Mesendoderm (in vitro differentiated cells): ENCODE results near the gene CUX1. TPM values are rescaled to one million over a fixed set of nuclear protein-coding genes. Genes with fewer than 3 reads are reported as not detected.

Experiments used
- DNase-seq: peaks from one replicate; pipeline ENCODE4 v3.0.0; 2013
- H2AK5ac ChIP-seq: 2 replicates; pipeline ENCODE4 v1.6.1; 2013; ENCODE audit warnings: low read length, inconsistent platforms
- H2BK120ac ChIP-seq: 2 replicates; pipeline ENCODE4 v1.6.1; 2013; ENCODE audit warnings: low read depth, mild to moderate bottlenecking, low read length, moderate library complexity, mixed read lengths
- H2BK15ac ChIP-seq: replicated peaks from 2 replicates; pipeline ENCODE4 v1.6.1; 2013; ENCODE audit warnings: low read depth, mild to moderate bottlenecking, moderate library complexity
- H2BK5ac ChIP-seq: 2 replicates; pipeline ENCODE4 v1.6.1; 2013; ENCODE audit warnings: low read length, inconsistent platforms
- H3K18ac ChIP-seq: 2 replicates; pipeline ENCODE4 v1.6.1; 2013; ENCODE audit warnings: mild to moderate bottlenecking, low read length, mixed read lengths
- H3K23ac ChIP-seq: one replicate; pipeline ENCODE4 v1.6.1; 2013; ENCODE audit warnings: low read length
- H3K27ac ChIP-seq: 2 replicates; pipeline ENCODE4 v1.5.1; 2013; ENCODE audit warnings: low read depth, mild to moderate bottlenecking, inconsistent platforms, low read length, moderate library complexity
- H3K27me3 ChIP-seq: 2 replicates; pipeline ENCODE4 v1.6.1; 2013; ENCODE audit warnings: low read length, control low read depth, mild to moderate bottlenecking, inconsistent platforms; ENCODE audit not compliant: insufficient read depth, poor library complexity
- H3K36me3 ChIP-seq: 2 replicates; pipeline ENCODE4 v1.6.1; 2013; ENCODE audit warnings: low read length, inconsistent platforms; ENCODE audit not compliant: control insufficient read depth, insufficient read depth
- H3K4ac ChIP-seq: one replicate; pipeline ENCODE4 v1.6.1; 2013; ENCODE audit warnings: low read depth, mild to moderate bottlenecking, low read length, moderate library complexity
- H3K4me1 ChIP-seq: 2 replicates; pipeline ENCODE4 v1.6.1; 2013; ENCODE audit warnings: low read depth, low read length, inconsistent platforms; ENCODE audit not compliant: control insufficient read depth
- H3K4me2 ChIP-seq: 2 replicates; pipeline ENCODE4 v1.6.1; 2013; ENCODE audit warnings: low read length
- H3K4me3 ChIP-seq: 2 replicates; pipeline ENCODE4 v1.5.1; 2013; ENCODE audit warnings: mild to moderate bottlenecking, low read length
- H3K56ac ChIP-seq: one replicate; pipeline ENCODE4 v1.6.1; 2013; ENCODE audit warnings: low read length
- H3K79me1 ChIP-seq: 2 replicates; pipeline ENCODE4 v1.6.1; 2013; ENCODE audit warnings: low read length, inconsistent platforms
- H3K79me2 ChIP-seq: 2 replicates; pipeline ENCODE4 v1.6.1; 2013; ENCODE audit warnings: mild to moderate bottlenecking, low read length; ENCODE audit not compliant: control insufficient read depth, insufficient read depth
- H3K9ac ChIP-seq: 2 replicates; pipeline ENCODE4 v1.6.1; 2013; ENCODE audit warnings: low read length, inconsistent platforms
- H4K5ac ChIP-seq: one replicate; pipeline ENCODE4 v1.6.1; 2013; ENCODE audit warnings: low read length
- H4K8ac ChIP-seq: one replicate; pipeline ENCODE4 v1.6.1; 2013; ENCODE audit warnings: low read depth, mild to moderate bottlenecking, control low read depth, low read length, moderate library complexity
- WGBS: extraction: QIAGEN DNeasy Blood & Tissue Kit; methylation state at CpG from one replicate; pipeline ENCODE4 v1.1.7; 2013; ENCODE audit warnings: low lambda C conversion rate, missing lambda C conversion rate; ENCODE audit not compliant: insufficient coverage; ENCODE audit errors: extremely low coverage; 5-methylcytosine and 5-hydroxymethylcytosine counted together
- polyA plus RNA-seq, 2 experiments: library from polyadenylated mRNA; stranded (reverse); fragments of 200-250 nt; gene quantifications; one replicate each; pipeline ENCODE4 v1.2.3, GENCODE V29; 2013

Gene CUX1, protein sequence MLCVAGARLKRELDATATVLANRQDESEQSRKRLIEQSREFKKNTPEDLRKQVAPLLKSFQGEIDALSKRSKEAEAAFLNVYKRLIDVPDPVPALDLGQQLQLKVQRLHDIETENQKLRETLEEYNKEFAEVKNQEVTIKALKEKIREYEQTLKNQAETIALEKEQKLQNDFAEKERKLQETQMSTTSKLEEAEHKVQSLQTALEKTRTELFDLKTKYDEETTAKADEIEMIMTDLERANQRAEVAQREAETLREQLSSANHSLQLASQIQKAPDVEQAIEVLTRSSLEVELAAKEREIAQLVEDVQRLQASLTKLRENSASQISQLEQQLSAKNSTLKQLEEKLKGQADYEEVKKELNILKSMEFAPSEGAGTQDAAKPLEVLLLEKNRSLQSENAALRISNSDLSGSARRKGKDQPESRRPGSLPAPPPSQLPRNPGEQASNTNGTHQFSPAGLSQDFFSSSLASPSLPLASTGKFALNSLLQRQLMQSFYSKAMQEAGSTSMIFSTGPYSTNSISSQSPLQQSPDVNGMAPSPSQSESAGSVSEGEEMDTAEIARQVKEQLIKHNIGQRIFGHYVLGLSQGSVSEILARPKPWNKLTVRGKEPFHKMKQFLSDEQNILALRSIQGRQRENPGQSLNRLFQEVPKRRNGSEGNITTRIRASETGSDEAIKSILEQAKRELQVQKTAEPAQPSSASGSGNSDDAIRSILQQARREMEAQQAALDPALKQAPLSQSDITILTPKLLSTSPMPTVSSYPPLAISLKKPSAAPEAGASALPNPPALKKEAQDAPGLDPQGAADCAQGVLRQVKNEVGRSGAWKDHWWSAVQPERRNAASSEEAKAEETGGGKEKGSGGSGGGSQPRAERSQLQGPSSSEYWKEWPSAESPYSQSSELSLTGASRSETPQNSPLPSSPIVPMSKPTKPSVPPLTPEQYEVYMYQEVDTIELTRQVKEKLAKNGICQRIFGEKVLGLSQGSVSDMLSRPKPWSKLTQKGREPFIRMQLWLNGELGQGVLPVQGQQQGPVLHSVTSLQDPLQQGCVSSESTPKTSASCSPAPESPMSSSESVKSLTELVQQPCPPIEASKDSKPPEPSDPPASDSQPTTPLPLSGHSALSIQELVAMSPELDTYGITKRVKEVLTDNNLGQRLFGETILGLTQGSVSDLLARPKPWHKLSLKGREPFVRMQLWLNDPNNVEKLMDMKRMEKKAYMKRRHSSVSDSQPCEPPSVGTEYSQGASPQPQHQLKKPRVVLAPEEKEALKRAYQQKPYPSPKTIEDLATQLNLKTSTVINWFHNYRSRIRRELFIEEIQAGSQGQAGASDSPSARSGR (N-terminal part only)
- polyA plus RNA-seq (2013, experiment 1 of 2) = 35.0 TPM
- 35.9 TPM for polyA plus RNA-seq (2013, experiment 2 of 2)

DNA sequence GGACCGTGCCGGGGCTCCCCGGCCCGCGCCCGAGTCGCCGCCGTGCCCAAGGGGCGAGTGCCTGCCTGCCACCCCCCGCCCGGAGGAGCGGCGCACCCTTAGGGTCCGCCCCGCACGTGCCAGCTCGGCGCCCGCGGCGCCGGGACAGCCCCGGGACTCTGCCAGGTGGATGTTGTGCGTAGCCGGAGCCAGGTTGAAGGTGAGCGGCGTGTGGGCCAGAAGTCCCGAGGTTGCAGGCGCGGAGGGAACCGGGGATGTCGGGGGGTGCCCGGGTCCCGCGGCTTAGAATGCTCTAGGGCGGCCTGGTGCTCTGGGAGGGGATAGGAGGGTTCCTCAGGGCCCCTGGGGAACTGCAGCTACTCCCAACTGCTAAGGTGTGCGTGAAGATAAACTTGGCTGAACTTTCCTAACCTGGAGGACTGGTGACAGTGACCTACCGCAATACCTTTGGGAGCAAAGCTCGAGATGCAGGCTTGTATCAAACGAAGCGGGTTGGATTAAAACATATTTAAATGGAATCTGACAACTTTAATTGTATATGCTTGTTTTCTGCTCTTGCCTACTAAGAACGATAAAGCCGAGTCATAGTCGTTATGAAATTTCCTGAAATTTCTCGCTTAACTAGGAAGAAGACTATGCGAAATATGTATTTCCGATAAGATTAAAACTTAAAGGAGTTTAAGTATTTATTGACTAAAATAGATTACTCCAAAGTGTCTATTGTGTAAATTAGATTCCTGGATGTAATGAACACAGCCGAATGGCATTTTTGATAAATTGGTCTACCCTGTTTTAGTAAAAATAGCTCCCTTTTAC, at the start of gene CUX1:
CUX1 (plus strand) TSS at position 156 of the 816 bp plus-strand sequence; CDS start at position 170, 14 bp downstream.
- peaks cover 53% of the 10 kb centered on the region for H3K79me2 ChIP-seq
- peak within 1 kb of the TSS; percentile 100 for H3K4ac ChIP-seq
- H2BK5ac ChIP-seq = no peak within 1 kb of the TSS
- DNase-seq = peak; percentile 63
- WGBS = no CpG with 5 or more reads among the region's 49 CpGs
- H3K18ac ChIP-seq = peak within 1 kb of the TSS; percentile 100
- no peak within 1 kb of the TSS for H2AK5ac ChIP-seq
- H2BK15ac ChIP-seq = peak within 1 kb of the TSS; percentile 98
- peak within 1 kb of the TSS; percentile 81 for H3K27ac ChIP-seq
- H3K9ac ChIP-seq = peak within 1 kb of the TSS; percentile 88
- peak within 1 kb of the TSS; percentile 70 for H3K4me2 ChIP-seq
- H3K36me3 ChIP-seq = no peaks in the 10 kb centered on the region
- no peak within 1 kb of the TSS for H4K5ac ChIP-seq
- H3K56ac ChIP-seq = peak within 1 kb of the TSS; percentile 90
- H3K4me1 ChIP-seq = peaks cover 6% of the 10 kb centered on the region
- H4K8ac ChIP-seq = peak within 1 kb of the TSS; percentile 94
- no peaks in the 10 kb centered on the region for H3K27me3 ChIP-seq
- no peaks in the 10 kb centered on the region for H3K79me1 ChIP-seq
- peak within 1 kb of the TSS; percentile 80 for H3K4me3 ChIP-seq
- H2BK120ac ChIP-seq = peak within 1 kb of the TSS; percentile 100
- peak within 1 kb of the TSS; percentile 80 for H3K23ac ChIP-seq

DNA sequence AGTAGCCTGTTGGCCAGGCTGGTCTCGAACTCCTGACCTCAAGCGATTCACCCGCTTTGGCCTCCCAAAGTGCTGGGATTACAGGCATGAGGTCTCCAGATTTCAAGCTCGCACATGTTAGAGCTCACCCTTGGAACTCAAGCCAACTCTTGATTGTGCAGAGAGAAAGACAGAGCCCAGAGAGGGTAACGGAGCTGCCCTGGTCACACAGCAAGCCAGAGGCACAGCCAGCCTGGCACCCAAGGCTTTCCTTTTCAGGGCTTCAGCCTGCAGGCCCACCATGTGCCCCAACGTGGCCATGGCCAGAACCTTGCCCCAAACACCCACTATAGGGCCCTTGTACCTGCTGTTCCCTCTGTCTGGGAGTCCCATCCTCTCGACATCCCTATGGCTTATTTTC, 49.1 kb upstream of the CUX1 start:
- Histone ChIP-seq H3K36me3 (no peaks in the 10 kb centered on the region), H3K4me3 (no peak overlapping the region), H3K27ac (no peak overlapping the region), H3K27me3 (no peaks in the 10 kb centered on the region), H3K23ac (no peak overlapping the region), H3K4me1 (no peaks in the 10 kb centered on the region), H3K18ac (no peak overlapping the region), H2BK15ac (no peak overlapping the region), H2BK5ac (no peak overlapping the region), H4K8ac (no peak overlapping the region), H4K5ac (no peak overlapping the region), H2AK5ac (no peak overlapping the region), H3K4ac (no peak overlapping the region), H3K79me2 (no peaks in the 10 kb centered on the region), H3K79me1 (no peaks in the 10 kb centered on the region), H3K9ac (no peak overlapping the region), H3K4me2 (no peak overlapping the region), H3K56ac (no peak overlapping the region), H2BK120ac (no peak overlapping the region)
- no CpG with 5 or more reads among the region's 7 CpGs for WGBS
- DNase-seq = no peak

DNA sequence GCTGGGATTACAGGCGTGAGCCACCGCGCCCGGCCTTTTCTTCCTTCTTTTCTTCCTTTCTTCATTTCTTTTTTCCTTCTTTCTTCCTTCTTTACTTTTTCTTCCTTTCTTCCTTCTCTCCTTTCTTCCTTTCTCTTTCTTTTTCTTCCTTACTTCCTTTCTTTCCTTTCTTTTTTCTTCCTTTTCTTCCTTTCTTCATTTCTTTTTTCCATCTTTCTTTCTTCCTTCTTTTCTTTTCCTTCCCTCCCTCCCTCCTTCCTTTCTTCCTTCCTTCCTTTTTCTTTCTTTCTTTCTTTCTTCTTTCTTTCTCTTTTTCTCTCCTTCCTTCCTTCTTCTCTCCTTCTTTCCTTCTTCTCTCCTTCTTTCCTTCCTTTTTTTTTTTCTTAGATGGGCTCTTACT, 47.0 kb upstream of the CUX1 start:
- Histone ChIP-seq H3K27ac (no peak overlapping the region), H2BK120ac (no peak overlapping the region), H4K5ac (no peak overlapping the region), H3K4me2 (no peak overlapping the region), H3K4me3 (no peak overlapping the region), H3K27me3 (no peaks in the 10 kb centered on the region), H3K36me3 (no peaks in the 10 kb centered on the region), H3K79me1 (no peaks in the 10 kb centered on the region), H2AK5ac (no peak overlapping the region), H3K4me1 (no peaks in the 10 kb centered on the region), H2BK15ac (no peak overlapping the region), H3K23ac (no peak overlapping the region), H3K4ac (no peak overlapping the region), H3K18ac (no peak overlapping the region), H3K9ac (no peak overlapping the region), H2BK5ac (no peak overlapping the region), H3K79me2 (no peaks in the 10 kb centered on the region), H3K56ac (no peak overlapping the region), H4K8ac (no peak overlapping the region)
- WGBS = no CpG with 5 or more reads among the region's 4 CpGs
- DNase-seq = no peak

DNA sequence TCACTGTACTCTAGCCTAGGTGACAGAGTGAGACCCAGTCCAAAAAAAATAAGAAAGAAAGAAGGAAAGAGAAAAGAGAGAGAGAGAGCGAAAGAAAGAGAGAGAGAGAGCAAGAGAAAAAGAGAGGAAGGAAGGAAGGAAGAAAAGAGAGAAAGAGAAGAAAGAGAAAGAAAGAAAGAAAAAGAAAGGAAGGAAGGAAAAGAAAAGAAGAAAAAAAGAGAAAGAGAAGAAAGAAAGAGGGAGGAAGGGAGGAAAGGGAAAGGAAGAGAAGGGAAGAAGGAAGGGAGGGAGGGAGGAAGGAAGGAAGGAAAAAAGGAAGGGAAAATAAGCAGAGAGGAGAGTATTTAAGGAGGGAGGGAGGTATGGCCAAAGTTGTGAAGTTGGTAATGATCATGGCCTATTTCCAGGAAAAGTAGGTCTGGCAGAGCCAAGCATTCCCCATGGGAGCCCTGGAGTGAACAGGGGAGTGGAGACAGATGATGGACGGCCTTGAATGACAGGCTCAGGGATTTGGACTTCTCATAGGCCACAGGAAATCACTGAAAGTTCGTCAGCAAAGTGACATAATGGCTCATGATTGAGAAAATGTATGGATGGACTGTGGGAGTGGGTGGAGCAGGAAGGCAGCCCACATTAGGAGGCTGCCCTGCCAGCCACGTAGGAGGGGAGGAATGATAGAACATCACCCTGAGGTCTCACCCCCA, 44.8 kb upstream of the CUX1 start:
- H3K79me2 ChIP-seq = no peaks in the 10 kb centered on the region
- H3K79me1 ChIP-seq = no peaks in the 10 kb centered on the region
- no peak overlapping the region for H3K23ac ChIP-seq
- H2AK5ac ChIP-seq = no peak overlapping the region
- no peak overlapping the region for H3K4me3 ChIP-seq
- no peak overlapping the region for H2BK120ac ChIP-seq
- DNase-seq = no peak
- no peaks in the 10 kb centered on the region for H3K27me3 ChIP-seq
- H4K8ac ChIP-seq = no peak overlapping the region
- no CpG with 5 or more reads among the region's 4 CpGs for whole genome bisulfite sequencing
- H3K9ac ChIP-seq = no peak overlapping the region
- no peak overlapping the region for H3K4me2 ChIP-seq
- no peaks in the 10 kb centered on the region for H3K4me1 ChIP-seq
- H3K4ac ChIP-seq = no peak overlapping the region
- no peak overlapping the region for H3K27ac ChIP-seq
- H3K36me3 ChIP-seq = no peaks in the 10 kb centered on the region
- H3K56ac ChIP-seq = no peak overlapping the region
- no peak overlapping the region for H4K5ac ChIP-seq
- H3K18ac ChIP-seq = no peak overlapping the region
- H2BK5ac ChIP-seq = no peak overlapping the region
- no peak overlapping the region for H2BK15ac ChIP-seq
